UCSD-AML1 (cell line): ENCODE measurements around the gene DNAH3.

Experiments
- DNase-seq: peaks from one replicate; lab custom pipeline; 2025; ENCODE audit not compliant: unreplicated experiment; lab: John Stamatoyannopoulos, UW

Gene DNAH3

GRCh38 chr16:20911361-20911760 is 239.3 kb downstream of the DNAH3 start:
- no peak for DNase-seq

DNA sequence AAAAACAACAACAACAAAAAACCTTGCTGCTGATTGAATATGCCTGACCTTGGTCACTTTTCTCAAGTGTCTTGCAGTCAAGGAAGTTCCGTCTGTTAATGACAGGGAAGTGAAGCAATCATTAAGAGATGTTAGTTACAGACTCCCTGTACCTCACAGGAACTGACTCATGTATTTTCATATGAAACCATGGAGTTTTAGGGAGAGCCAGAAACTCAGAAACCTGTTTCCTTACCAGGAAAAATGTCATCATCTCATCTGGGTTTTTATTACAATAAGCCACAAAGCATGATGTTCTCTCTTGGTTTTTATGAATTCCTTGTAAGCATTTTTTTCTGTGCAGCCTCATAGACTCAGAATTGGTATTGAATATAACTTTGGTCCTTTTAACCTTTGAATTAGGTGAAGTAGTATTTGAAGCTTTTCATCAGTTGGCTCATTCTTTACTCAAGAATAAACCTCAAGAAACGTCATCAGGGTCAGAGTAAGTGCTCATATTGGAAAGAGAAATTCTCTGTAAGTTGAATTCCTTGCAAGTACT is 239.8 kb downstream of the DNAH3 start:
- no peak for DNase-seq

GRCh38 chr16:20906341-20907255 is 244.0 kb downstream of the DNAH3 start:
- DNase-seq: no peak

DNA sequence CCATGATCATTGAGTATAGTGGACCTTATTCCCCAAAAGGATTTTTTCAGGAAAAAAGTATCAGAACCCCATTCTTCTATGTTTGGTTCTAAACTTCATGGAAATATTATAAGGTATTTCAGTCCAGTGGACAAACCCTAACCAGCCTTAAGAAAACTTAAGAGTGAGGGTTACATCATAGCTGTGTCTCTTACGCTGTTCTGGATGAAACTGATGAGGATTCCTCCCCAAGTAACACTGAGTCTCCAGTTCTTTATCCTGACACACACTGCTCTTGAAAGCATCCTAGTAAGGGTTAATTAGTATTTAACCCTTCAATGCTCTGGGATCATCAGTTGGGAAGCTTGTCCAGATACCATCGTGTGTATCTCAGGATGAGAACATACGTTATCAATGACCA is 245.1 kb downstream of the DNAH3 start:
- no peak for DNase-seq

- peak; percentile 48 for DNase-seq
Observed at GRCh38 chr16:20904507-20905081, 246.1 kb downstream of the DNAH3 start.

DNA sequence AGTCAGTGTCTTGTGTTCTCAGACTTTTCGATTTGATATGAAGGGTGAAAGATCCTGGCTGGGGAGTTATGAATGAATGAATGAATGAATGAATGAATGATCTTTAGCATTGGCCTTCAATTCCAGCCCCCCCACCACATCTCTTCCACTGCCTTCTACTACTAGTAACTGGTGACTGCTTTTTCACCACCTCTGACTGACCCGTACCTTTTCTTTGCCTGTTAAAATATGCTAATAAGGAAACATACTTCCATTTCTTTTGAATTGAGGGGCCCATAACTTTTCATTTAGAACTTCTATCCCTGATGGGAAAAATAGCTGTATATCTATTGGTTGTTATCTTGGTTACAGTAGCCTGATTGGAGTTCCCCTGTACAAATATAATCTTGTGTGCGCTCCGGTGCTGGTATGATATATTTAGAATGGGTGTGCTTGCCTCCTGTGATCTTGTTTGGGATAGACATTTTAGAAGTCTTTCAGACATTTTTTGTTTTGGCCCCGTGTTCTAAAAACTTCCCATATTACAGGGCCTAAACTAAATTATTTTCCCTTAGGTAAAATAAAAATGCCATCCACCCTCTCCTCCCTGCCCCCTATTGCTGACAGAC is 246.6 kb downstream of the DNAH3 start:
- DNase-seq: no peak

- peak; percentile 20 for DNase-seq
Observed at GRCh38 chr16:20903116-20903898, 247.3 kb downstream of the DNAH3 start.

GRCh38 chr16:20902426-20902825 is 248.2 kb downstream of the DNAH3 start:
- no peak for DNase-seq

DNA sequence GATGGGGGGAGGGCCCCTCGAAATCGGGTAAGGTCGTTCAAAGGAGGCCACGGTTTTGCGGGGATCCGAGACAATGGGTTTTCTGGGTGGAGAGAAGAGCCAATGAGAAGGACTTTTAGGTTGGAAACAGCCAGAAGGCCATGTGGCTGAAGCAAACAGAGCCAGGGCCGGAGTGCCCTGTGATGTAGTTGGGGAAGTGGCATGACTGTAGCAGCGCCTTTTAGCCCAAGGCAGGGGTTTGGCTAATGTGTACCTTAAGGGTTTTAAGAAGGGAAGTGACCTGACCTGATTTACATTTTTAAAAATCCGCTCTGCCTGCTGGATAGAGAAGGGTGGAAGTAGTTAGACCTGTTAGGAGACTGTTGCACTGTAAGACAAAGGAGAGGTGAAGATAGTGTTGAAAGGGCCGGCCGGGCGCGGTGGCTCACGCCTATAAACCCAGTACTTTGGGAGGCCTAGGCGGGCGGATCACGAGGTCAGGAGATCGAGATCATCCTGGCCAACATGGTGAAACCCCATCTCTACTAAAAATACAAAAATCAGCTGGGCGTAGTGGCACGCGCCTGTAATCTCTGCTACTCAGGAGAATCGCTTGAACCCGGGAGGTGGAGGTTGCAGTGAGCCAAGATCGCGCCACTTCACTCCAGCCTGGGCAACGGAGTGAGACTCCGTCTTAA is 249.1 kb downstream of the DNAH3 start:
- peak; percentile 53 for DNase-seq

DNA sequence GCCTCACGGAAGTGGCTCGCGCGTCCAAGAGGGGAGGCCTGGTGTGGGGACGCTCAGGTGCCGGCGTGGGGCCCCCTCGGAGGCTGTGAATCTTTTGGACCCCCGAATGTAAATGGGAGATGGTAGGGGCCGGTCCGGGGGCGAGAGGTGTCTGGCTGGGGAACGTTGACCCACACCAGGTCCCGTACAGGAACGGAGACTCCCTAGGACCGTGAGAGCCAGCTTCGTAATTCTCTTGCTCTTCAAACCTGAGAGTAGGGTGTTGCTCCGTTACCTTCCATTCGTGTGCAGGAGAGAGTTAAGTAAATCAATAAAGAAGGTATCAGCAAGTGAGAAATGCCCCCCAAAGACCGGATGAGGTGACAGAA is 249.6 kb downstream of the DNAH3 start:
- no peak for DNase-seq

GRCh38 chr16:20900299-20901067 is 250.2 kb downstream of the DNAH3 start, which contains the start of the genes DCUN1D3 and LYRM1:
Gene DCUN1D3 (minus strand): TSS chr16:20900358. CDS start chr16:20862538, 37,820 bp downstream.
Gene LYRM1 (plus strand): TSS chr16:20900771. CDS start chr16:20915556, 14,785 bp downstream.
- peak; percentile 95 for DNase-seq

DNA sequence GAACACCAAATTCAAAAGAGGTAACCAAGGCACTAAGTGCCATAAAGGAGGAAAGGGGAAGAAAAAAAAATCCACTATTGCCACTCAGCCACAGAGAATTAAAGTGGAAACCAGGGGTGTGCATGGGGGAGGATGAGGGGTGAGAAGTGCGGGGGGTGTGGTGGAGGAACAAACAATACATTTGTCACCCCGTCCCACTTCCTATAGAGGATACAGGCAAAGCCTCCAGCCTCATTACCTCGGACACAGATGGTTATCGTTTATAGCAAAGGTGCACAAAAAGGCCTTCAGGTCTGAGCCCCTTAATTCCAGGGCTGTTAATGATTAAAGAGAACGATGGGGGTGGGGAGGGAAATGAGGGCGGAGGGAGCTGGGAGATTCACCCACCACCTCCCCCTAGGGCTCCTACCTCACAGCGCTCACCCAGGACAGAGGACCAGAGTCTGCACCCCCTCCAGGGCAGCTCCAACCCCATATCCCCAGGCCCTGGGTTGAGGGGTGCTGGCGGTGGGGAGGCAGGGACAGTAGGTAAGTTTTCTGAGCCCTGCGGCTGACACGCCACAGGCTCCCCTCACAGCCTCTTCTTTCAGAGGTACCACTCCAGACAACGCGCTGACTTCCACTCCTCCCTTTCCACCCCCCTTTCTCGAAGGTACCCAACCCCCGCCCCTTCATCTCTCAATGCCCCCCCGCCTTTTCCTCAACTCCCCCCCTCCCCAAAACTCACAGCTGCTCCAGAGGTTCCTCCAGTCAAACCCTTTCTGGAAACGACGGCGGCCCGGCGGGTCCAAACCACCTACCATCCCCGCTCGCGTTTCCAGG is 251.0 kb downstream of the DNAH3 start:
- peak; percentile 48 for DNase-seq

DNA sequence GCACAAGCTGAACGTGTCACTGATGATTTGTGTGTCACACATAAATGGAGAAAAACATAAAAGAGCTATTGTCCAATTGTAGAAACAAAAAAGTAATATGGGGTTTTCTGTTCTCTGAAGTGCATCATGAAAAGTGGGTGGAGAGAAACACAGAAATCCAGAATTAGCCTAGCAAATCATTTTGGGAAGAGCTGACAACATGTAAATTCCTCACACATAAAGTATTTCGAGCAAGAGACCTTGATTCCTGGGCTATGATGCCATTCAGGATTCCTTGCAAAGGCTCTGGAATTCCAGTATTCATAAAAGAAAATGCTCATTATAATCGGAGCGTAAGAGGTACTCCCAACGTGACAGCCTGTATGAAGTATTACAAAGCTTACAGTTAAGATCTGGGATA is 251.6 kb downstream of the DNAH3 start:
- no peak for DNase-seq

- no peak for DNase-seq
Observed at GRCh38 chr16:20897922-20898321, 252.7 kb downstream of the DNAH3 start.

DNA sequence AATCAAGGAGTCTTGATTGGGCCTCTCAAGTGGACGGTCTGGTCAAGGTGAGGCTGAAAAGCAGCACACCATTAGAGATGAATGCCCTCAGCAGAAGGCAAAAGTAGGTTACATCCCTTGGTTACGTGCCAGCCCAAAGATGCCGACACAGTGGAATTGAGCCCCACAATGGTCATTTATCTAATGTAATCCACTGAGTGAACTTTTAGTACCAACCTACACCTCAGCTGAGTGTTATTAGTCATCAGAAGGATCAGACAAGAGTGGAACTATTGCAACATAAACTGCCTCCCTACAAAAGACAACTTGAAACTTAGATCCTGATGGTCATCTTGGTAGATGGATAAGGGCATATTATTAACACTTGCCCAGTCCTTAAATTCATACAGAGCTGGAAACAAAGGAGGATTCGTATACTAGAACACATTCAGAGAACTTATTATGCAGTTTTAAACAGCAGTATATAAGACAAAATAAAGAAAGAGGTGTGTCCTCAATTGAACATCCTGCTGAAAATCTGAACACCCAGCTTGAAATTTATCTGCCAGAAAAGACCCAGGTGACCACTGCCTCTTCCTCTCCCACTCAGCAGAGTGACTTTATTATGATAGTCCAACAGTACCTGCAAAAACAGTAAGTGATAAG is 253.3 kb downstream of the DNAH3 start:
- no peak for DNase-seq

GRCh38 chr16:20894388-20894787 is 256.3 kb downstream of the DNAH3 start:
- no peak for DNase-seq

DNA sequence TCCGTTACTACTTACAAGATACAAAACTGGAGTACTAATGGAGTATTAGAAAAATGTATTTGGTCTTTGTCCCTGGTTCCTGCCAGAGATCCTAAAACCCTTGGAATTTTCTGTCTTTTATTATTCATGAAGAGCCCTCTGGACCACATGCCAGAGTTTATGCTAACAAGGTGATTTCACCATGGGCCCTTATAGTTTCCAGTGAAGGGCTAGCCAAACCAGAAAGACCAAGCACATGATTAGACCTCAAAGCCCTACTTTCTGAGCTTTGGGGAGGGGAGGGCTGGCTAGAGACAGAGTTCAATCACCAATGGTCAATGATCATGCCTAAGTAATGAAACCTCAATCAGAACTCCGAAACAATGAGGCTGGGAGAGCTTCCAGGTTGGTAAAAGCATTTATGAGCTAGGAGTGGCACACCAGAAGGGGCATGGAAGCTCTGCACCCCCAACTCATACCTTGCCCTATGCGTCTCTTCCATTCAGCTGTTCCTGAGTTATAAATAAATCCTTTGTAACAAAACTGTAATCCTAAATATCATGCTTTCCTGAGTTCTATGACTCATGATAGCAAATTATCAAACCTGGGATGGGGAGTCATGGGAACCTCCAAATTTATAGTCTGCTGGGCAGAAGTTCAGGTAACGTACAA is 260.9 kb downstream of the DNAH3 start:
- DNase-seq: no peak

- no peak for DNase-seq
Observed at GRCh38 chr16:20887207-20887606, 263.4 kb downstream of the DNAH3 start.
